ENCODE data around the gene CCDC178.

- TF ChIP-seq CTCF (IDR thresholded peaks at IDR 0.05 in 8 of 11, conservative IDR thresholded peaks at IDR 0.05 in 3 of 11) (no peak), POLR2A (IDR thresholded peaks at IDR 0.05) (no peak), POLR2AphosphoS5 (IDR thresholded peaks at IDR 0.05) (no peak)
These were observed 228.2 kb downstream of the CCDC178 start for GRCh38 chr18:33212363-33212762.
